Activated T-cell treated with anti-CD3 and anti-CD28 coated beads for 48 hours (primary cell): ENCODE results near the gene DDX4.
A peak's percentile ranks its signal among the peaks of the same experiment; 100 is the strongest.
"Not testable (repeated sequence)": the region's sequence is repeated elsewhere in the genome, so short reads cannot be mapped to it uniquely, and the experiment has no call there.

Source experiments
- DNase-seq: peaks from one replicate; pipeline ENCODE4 v3.0.0-alpha.2; 2020; ENCODE audit warnings: low read depth

DDX4 gene

DNA sequence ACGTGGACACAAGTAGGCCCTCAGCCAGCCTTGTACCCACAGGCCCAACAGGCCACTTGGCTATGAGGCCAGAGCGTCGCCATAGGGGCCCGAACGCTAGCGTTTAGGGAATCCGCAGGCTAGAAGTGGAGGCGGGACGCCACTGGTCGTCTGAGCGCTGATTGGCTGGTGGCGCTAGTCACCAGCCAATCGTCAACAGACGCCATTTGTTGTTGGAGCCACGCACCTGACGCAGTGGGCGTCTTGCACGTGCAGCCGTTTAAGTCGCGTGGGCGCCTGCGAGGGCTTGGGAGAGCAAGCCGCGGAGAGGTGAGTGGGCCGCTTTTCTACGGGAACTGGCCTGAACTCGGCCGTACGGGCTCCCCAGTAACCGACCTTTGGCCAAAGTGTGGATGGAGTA, at the start of gene DDX4:
TSS of gene DDX4 (plus strand) at position 269 of the 400 bp plus-strand sequence. CDS start 903 bp downstream, outside the sequence.
- DNase-seq, result no peak

- no peak for DNase-seq
These were observed 46.4 kb upstream of the DDX4 start for GRCh38 chr5:55691265-55692105.

DNA sequence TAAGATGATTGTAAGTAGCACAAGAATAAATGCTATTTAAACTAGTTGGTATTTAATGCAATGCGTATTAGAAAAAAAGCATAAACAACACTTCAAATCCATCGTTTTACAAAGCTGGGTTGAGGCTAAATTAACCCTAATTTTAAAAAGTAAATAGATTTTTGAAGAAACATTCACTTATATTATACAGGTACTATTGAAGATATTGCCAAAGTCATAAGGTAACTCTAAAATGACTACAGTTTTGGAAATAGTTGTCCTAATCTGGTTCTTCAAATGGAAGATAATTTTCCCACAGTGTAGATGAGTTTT, 45.8 kb upstream of the DDX4 start:
- DNase-seq, result no peak

DNA sequence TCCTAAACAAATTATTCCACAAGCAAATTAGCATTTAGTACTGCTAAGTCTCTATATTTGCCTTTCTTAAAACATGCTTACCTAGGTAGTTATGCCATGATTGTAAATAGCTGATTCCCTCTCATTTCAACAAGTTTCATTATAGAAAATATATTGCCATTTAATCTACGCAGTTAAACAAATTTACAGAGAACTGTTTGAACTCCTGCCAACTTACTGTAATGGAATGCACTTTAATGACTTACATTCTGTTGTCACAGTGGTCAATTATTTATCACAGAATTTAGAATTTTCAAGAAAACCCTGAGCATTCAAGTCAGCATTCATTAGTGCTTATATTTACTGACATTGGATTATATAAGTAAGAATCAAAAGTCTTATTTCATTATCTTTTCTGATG, 45.4 kb upstream of the DDX4 start:
- no peak for DNase-seq

DNA sequence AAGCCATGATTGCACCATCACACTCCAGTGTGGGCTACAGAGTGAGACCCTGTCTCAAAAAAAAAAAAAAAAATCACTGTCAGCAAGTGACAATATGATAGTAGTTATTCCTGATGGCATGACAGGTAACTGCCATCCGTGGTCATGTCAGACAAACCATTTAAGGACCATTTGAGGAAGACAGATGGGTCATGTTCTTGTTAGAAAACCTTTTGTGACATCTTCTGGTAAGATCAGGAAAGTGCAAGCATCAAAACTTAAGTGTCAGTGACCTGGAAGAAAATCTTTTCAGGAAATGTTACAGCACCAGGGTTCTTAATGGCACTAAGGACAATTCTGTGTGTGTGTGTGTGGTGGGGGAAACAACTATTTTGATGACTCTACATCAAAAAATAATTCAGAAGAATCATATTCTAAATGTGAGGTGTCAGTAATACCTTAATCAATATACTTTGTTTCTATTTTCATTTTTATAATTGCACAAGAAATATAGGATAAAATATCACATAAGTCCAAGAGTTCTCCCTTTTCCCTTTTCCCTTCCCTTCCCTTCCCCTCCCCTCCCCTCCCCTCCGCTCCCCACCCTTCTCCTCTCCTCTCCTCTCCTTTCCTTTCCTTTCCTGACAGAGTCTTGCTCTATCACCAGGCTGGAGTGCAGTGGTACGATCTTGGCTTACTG, 43.6 kb upstream of the DDX4 start:
- no peak for DNase-seq

DNA sequence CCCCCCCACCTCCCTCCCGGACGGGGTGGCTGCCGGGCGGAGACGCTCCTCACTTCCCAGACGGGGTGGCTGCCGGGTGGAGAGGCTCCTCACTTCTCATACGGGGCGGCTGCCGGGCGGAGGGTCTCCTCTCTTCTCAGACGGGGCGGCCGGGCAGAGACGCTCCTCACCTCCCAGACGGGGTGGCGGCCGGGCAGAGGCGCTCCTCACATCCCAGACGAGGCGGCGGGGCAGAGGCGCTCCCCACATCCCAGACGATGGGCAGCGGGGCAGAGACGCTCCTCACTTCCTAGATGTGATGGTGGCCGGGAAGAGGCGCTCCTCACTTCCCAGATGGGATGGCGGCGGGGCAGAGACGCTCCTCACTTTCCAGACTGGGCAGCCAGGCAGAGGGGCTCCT, 41.2 kb upstream of the DDX4 start:
- DNase-seq, result not testable (repeated sequence)

- DNase-seq, result no peak
These were observed 38.7 kb upstream of the DDX4 start for GRCh38 chr5:55699041-55699688.

DNA sequence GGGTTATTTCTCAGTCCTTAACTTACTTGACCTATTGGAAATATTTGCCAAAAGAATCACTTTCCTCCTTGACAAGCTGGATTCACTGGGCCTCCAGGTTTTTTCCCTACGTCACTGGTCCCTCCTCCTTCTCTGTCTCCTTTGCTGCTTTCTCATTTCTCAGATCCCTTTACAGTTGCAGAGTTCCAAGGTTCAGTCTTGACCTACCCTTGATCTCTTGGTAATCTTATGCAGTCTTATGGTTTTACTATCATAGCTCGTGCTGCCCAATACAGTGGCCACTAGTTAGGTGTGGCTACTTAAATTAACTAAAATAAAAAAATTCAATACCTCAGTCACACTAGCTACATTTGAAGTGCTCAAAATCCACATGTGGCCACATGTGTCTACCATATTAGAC, 37.1 kb upstream of the DDX4 start:
- no peak for DNase-seq

DNA sequence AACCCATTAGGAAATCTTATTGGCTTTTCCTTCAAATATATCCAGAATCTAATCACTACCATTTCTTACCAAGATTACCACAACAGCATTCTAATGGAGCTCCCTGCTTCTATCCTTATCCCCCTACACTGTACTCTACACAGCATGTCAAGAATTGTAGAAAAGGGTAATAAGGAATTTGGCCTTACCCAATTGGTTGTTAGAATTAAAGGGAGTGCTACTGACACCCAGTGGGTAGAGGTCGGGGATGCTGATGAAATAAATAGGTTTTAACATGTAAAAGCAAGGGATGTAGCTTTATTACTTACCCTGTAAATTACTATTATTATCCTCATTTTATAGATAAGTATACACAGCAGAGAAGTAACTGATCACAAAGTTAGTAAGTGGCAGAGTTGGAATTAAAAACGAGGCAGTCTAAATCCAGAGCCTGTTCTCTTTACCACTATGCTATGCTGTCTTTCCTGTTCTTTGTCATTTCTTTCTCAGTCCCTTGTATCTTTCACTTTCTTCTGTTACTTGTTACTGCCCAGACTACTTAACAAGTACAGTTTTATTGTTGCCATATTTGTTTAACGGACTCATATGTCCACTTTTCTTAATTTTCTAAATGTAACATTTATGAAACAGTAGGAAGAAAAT, 36.3 kb upstream of the DDX4 start:
- no peak for DNase-seq

GRCh38 chr5:55702598-55703345, 35.1 kb upstream of the DDX4 start:
- DNase-seq, result no peak

DNA sequence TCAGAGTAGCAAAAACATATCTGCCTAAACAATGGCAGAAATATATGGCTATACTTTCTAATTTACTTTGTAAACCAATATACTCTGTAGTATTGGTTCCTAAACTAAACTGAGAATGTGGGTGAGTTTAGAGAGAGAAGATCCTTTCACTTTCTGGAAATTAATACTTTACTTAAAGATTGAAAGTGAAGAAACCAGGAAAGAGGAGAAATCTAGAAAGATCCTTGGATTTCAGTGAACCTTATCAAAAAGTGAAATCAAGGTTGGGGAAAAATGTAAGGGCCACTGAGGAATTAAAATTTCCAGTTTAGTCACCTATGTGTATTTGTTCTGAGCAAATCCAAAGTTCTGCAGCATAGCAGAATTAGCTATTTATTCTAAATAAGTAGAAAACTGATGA, 31.6 kb upstream of the DDX4 start:
- no peak for DNase-seq

- no peak for DNase-seq
These were observed 29.1 kb upstream of the DDX4 start for GRCh38 chr5:55708732-55709131.

- no peak for DNase-seq
These were observed 26.3 kb upstream of the DDX4 start for GRCh38 chr5:55711507-55712022.

- DNase-seq, result peak; percentile 89
These were observed 25.6 kb upstream of the DDX4 start, which contains the start of gene SLC38A9 for GRCh38 chr5:55712023-55712859. Gene SLC38A9 (minus strand): TSS chr5:55712324. CDS start chr5:55697958, 14,366 bp downstream.

DNA sequence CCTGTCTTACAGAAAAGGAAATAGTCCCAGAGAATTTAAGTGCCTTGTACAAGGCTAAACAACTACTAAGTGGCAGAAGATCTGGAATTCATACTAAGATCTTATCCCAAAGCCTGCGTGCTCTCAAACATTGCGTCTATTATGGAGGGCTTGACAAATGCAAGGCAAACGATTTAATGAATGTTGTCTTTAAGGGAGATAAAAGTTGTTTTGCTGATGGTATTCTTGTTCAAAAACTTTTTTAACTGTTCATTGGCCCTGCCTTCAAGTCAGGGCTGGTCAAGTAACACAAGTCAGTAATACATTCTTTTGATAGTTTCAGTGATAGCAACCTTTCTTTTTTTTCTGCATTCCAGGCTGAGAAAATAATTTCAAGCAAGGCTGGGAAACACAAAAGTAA, 24.0 kb upstream of the DDX4 start:
- DNase-seq, result no peak

DNA sequence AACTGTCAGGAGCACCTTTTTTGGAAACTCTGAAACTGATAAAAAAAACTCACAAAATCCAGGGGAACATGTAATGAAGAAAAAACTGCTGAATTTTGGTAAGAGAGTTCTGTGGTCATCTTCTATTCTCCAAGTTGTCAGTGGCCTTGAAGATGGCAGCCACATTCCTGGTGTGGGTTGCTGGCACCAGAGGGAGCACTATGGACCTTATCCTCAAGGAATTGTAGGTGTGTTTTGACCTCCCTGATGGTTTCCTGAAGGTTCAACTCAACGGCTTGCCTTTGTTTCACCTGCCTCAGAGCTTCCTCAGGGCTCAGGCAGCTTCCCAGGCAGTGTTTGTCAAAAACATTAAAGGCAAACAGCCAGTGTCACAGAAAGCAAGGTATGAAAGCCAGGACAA, 23.5 kb upstream of the DDX4 start:
- no peak for DNase-seq

DNA sequence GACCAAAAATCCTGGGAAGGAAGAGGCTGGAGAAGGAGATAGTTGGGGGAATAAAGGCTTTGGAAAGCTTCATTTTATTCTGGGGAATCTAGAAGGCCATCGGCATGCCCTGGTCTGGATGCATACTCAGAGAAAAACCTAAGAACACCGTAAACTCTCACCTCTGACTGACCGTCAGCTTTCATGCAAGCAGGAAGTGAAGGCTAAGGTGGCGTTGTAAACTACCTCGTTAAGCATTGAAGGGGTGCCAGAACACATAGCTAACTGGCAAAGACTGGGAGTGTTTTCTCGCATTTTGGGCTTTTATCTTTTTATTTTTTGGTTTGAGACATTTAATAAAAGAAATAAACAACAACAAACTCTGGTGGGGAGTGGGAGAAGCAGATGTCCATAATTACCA, 23.1 kb upstream of the DDX4 start:
- no peak for DNase-seq

- DNase-seq, result no peak
These were observed 22.3 kb upstream of the DDX4 start for GRCh38 chr5:55715519-55716078.

- DNase-seq, result not testable (repeated sequence)
These were observed 18.8 kb upstream of the DDX4 start for GRCh38 chr5:55719026-55719425.

DNA sequence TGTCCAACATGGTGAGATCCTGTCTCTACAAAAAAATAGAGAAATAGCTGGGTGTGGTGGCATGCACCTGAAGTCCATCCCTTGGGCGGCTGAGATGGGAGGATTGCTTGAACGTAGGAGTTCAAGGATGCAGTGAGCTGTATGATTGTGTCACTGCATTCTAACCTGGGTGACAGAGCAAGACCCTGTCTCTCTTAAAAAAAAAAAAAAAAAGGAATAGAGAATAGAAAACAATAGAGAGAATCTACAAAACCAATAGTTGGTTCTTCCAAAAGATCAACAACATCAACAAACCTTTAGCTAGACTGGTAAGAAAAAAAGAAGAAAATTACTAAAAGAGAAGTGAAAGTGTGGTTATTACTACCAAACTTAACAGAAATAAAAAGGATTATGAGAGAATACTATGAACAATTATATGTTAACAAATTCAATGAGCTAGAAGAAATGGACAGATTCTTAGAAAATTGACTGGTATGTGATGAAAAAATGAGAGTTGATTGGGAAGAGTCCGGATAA, 17.6 kb upstream of the DDX4 start:
- DNase-seq, result no peak
